Fibroblast of skin of right biceps (primary cell): ENCODE measurements around the gene PDE7B.
A peak's percentile ranks its signal among the peaks of the same experiment; 100 is the strongest.
"Not testable (repeated sequence)": the region's sequence is repeated elsewhere in the genome, so short reads cannot be mapped to it uniquely, and the experiment has no call there.

Experiments used
- DNase-seq: peaks from one replicate; pipeline ENCODE4 v3.0.0-alpha.2; 2013

The PDE7B gene

GRCh38 chr6:136114661-136115060 lies 263.2 kb downstream of the PDE7B start:
- no peak for DNase-seq

GRCh38 chr6:136115941-136116340 lies 264.4 kb downstream of the PDE7B start:
- no peak for DNase-seq

- peak; percentile 28 for DNase-seq
Observed at GRCh38 chr6:136117081-136117480, 265.6 kb downstream of the PDE7B start.

GRCh38 chr6:136118787-136119186 lies 267.3 kb downstream of the PDE7B start:
- no peak for DNase-seq

- peak; percentile 55 for DNase-seq
Observed at GRCh38 chr6:136123468-136123867, 272.0 kb downstream of the PDE7B start.

- no peak for DNase-seq
Observed at GRCh38 chr6:136125585-136125984, 274.1 kb downstream of the PDE7B start.

- peak; percentile 47 for DNase-seq
Observed at GRCh38 chr6:136127873-136128272, 276.4 kb downstream of the PDE7B start.

- no peak for DNase-seq
Observed at GRCh38 chr6:136129365-136129764, 277.9 kb downstream of the PDE7B start.

GRCh38 chr6:136134268-136134667 lies 282.8 kb downstream of the PDE7B start:
- no peak for DNase-seq

GRCh38 chr6:136134751-136135150 lies 283.2 kb downstream of the PDE7B start:
- no peak for DNase-seq

- DNase-seq: no peak
Observed at GRCh38 chr6:136136274-136136673, 284.8 kb downstream of the PDE7B start.

- no peak for DNase-seq
Observed at GRCh38 chr6:136137008-136137692, 285.6 kb downstream of the PDE7B start.

- no peak for DNase-seq
Observed at GRCh38 chr6:136137739-136138402, 286.4 kb downstream of the PDE7B start.

- not testable (repeated sequence) for DNase-seq
Observed at GRCh38 chr6:136139111-136139510, 287.6 kb downstream of the PDE7B start.

GRCh38 chr6:136144251-136145023 lies 292.9 kb downstream of the PDE7B start:
- peak; percentile 47 for DNase-seq

GRCh38 chr6:136146130-136146529 lies 294.6 kb downstream of the PDE7B start:
- peak; percentile 45 for DNase-seq

- DNase-seq: no peak
Observed at GRCh38 chr6:136147342-136147741, 295.8 kb downstream of the PDE7B start.

GRCh38 chr6:136148051-136148450 lies 296.6 kb downstream of the PDE7B start:
- no peak for DNase-seq

GRCh38 chr6:136148523-136148922 lies 297.0 kb downstream of the PDE7B start:
- no peak for DNase-seq

GRCh38 chr6:136149311-136149710 lies 297.8 kb downstream of the PDE7B start:
- DNase-seq: no peak

- no peak for DNase-seq
Observed at GRCh38 chr6:136150961-136151360, 299.5 kb downstream of the PDE7B start.

- DNase-seq: no peak
Observed at GRCh38 chr6:136153707-136154375, 302.3 kb downstream of the PDE7B start.

GRCh38 chr6:136155191-136155590 lies 303.7 kb downstream of the PDE7B start:
- no peak for DNase-seq
